ENCODE results near the gene AGO4. TPM values are rescaled to one million over a fixed set of nuclear protein-coding genes. Genes with fewer than 3 reads are reported as not detected.
A peak's percentile ranks its signal among the peaks of the same experiment; 100 is the strongest.

AGO4 gene
- total RNA-seq, 1 experiment from 2014 or later, result 8.1 TPM

DNA sequence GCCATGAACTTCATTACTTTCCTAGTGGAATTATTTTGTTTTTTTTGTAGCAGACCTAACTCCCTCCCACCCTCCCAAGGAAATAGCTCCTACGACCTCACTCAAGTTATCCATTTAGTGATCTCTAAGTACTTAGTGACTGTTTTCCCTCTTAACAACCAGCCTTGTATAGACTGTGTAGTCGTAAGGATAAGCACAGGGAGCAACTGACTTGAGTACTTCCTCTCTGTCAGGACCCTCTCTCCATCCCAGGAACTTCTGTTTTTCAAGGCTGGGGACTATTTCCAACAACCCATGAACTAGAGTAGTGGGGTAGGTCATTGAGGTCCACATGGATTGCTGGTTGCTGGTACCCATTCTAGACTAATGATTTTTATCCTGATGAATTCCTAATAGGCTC, 77.1 kb downstream of the AGO4 start:
- H3K27me3 Mint-ChIP-seq (ENCODE audit: insufficient read depth, unreplicated experiment), result no peaks in the 10 kb centered on the region
- no peaks in the 10 kb centered on the region for H3K36me3 ChIP-seq (ENCODE audit: control insufficient read depth, insufficient read depth, low read length)
- BruUV-seq (replicated peaks), result no TSS peak
- POLR2A ChIA-PET, result no interaction called here
- no peak for TF ChIP-seq CTCF (IDR thresholded peaks at IDR 0.05; ENCODE audit: insufficient read depth in 1 of 2, low read depth in 1 of 2, low read length in 1 of 2, severe bottlenecking in 1 of 2, unreplicated experiment in 1 of 2)
- no peak overlapping the region for H3K4me3 ChIP-seq (ENCODE audit: low read depth, low read length)
- CTCF ChIA-PET, result no interaction called here
- H3K27me3 ChIP-seq (replicated peaks; ENCODE audit: control insufficient read depth, insufficient read depth, low read length), result no peaks in the 10 kb centered on the region
- H3K9me3 ChIP-seq, result no peaks in the 10 kb centered on the region
- H3K4me3 Mint-ChIP-seq (ENCODE audit: unreplicated experiment), result no peak overlapping the region
- H3K9me3 Mint-ChIP-seq (ENCODE audit: unreplicated experiment), result no peaks in the 10 kb centered on the region
- H3K4me1 Mint-ChIP-seq (ENCODE audit: low read depth, unreplicated experiment), result peaks cover 30% of the 10 kb centered on the region
- H3K27ac Mint-ChIP-seq (ENCODE audit: unreplicated experiment), result no peak overlapping the region
- no peak for DNase-seq
- peaks cover 17% of the 10 kb centered on the region for H3K36me3 Mint-ChIP-seq (ENCODE audit: insufficient read depth, unreplicated experiment)
- H3K4me1 ChIP-seq, result peaks cover 18% of the 10 kb centered on the region
- intact Hi-C loops (cut with micrococcal nuclease; ENCODE audit: unreplicated experiment), result no loop called here

GRCh38 chr1:35885961-35886558, 78.2 kb downstream of the AGO4 start:
- no peak overlapping the region for H3K27ac Mint-ChIP-seq (ENCODE audit: unreplicated experiment)
- peaks cover 17% of the 10 kb centered on the region for H3K36me3 Mint-ChIP-seq (ENCODE audit: insufficient read depth, unreplicated experiment)
- peak in 1 of 2 experiments; percentile 17 for DNase-seq
- no peaks in the 10 kb centered on the region for H3K27me3 ChIP-seq (replicated peaks; ENCODE audit: control insufficient read depth, insufficient read depth, low read length)
- peaks cover 14% of the 10 kb centered on the region for H3K4me1 ChIP-seq
- intact Hi-C loops (cut with micrococcal nuclease; ENCODE audit: unreplicated experiment), result no loop called here
- no peaks in the 10 kb centered on the region for H3K9me3 Mint-ChIP-seq (ENCODE audit: unreplicated experiment)
- ChIA-PET POLR2A (no interaction called here), CTCF (interaction anchor here (0.6 kb wide), 1 partner anchor 670 kb away, joined by 4 read pairs; no protein-coding TSS in a partner anchor)
- H3K4me3 Mint-ChIP-seq (ENCODE audit: unreplicated experiment), result no peak overlapping the region
- H3K36me3 ChIP-seq (ENCODE audit: control insufficient read depth, insufficient read depth, low read length), result no peaks in the 10 kb centered on the region
- H3K4me3 ChIP-seq (ENCODE audit: low read depth, low read length), result no peak overlapping the region
- H3K27me3 Mint-ChIP-seq (ENCODE audit: insufficient read depth, unreplicated experiment), result no peaks in the 10 kb centered on the region
- H3K4me1 Mint-ChIP-seq (ENCODE audit: low read depth, unreplicated experiment), result peaks cover 30% of the 10 kb centered on the region
- TF ChIP-seq CTCF (IDR thresholded peaks at IDR 0.05; ENCODE audit: insufficient read depth in 1 of 2, low read depth in 1 of 2, low read length in 1 of 2, severe bottlenecking in 1 of 2, unreplicated experiment in 1 of 2), result no peak
- BruUV-seq (replicated peaks), result no TSS peak
- H3K9me3 ChIP-seq, result no peaks in the 10 kb centered on the region

- Histone ChIP-seq H3K4me1 (peaks cover 14% of the 10 kb centered on the region), H3K9me3 (no peaks in the 10 kb centered on the region), H3K36me3 (ENCODE audit: control insufficient read depth, insufficient read depth, low read length) (no peaks in the 10 kb centered on the region), H3K27me3 (replicated peaks; ENCODE audit: control insufficient read depth, insufficient read depth, low read length) (no peaks in the 10 kb centered on the region), H3K4me3 (ENCODE audit: low read depth, low read length) (no peak overlapping the region)
- BruUV-seq (replicated peaks), result no TSS peak
- no peak for DNase-seq
- H3K27ac Mint-ChIP-seq (ENCODE audit: unreplicated experiment), result no peak overlapping the region
- H3K4me1 Mint-ChIP-seq (ENCODE audit: low read depth, unreplicated experiment), result peaks cover 29% of the 10 kb centered on the region
- TF ChIP-seq CTCF (IDR thresholded peaks at IDR 0.05; ENCODE audit: insufficient read depth in 1 of 2, low read depth in 1 of 2, low read length in 1 of 2, severe bottlenecking in 1 of 2, unreplicated experiment in 1 of 2), result no peak
- ChIA-PET CTCF (no interaction called here), POLR2A (no interaction called here)
- peaks cover 17% of the 10 kb centered on the region for H3K36me3 Mint-ChIP-seq (ENCODE audit: insufficient read depth, unreplicated experiment)
- H3K4me3 Mint-ChIP-seq (ENCODE audit: unreplicated experiment), result no peak overlapping the region
- H3K27me3 Mint-ChIP-seq (ENCODE audit: insufficient read depth, unreplicated experiment), result no peaks in the 10 kb centered on the region
- intact Hi-C loops (cut with micrococcal nuclease; ENCODE audit: unreplicated experiment), result no loop called here
- H3K9me3 Mint-ChIP-seq (ENCODE audit: unreplicated experiment), result no peaks in the 10 kb centered on the region
These were observed 79.0 kb downstream of the AGO4 start for GRCh38 chr1:35886577-35887431.
